ENCODE data around the gene EPN2.

EPN2 gene

GRCh38 chr17:19298569-19299213 is 61.5 kb downstream of the EPN2 start:
- no peak for TF ChIP-seq CTCF (IDR thresholded peaks at IDR 0.05; ENCODE audit: extremely low read depth, missing control alignments)
- no peak for DNase-seq (ENCODE audit: low spot score)

GRCh38 chr17:19299214-19299747 is 62.1 kb downstream of the EPN2 start:
- DNase-seq (ENCODE audit: low spot score), result no peak
- TF ChIP-seq CTCF (IDR thresholded peaks at IDR 0.05; ENCODE audit: extremely low read depth, missing control alignments), result no peak

GRCh38 chr17:19299866-19300265 is 62.7 kb downstream of the EPN2 start:
- DNase-seq (ENCODE audit: low spot score), result no peak
- TF ChIP-seq CTCF (IDR thresholded peaks at IDR 0.05; ENCODE audit: extremely low read depth, missing control alignments), result no peak

GRCh38 chr17:19301274-19301951 is 64.2 kb downstream of the EPN2 start:
- no peak for TF ChIP-seq CTCF (IDR thresholded peaks at IDR 0.05; ENCODE audit: extremely low read depth, missing control alignments)
- DNase-seq (ENCODE audit: low spot score), result no peak

- DNase-seq (ENCODE audit: low spot score), result no peak
- no peak for TF ChIP-seq CTCF (IDR thresholded peaks at IDR 0.05; ENCODE audit: extremely low read depth, missing control alignments)
Observed at GRCh38 chr17:19301973-19302372, 64.8 kb downstream of the EPN2 start.

GRCh38 chr17:19302791-19303331 is 65.7 kb downstream of the EPN2 start:
- no peak for TF ChIP-seq CTCF (IDR thresholded peaks at IDR 0.05; ENCODE audit: extremely low read depth, missing control alignments)
- no peak for DNase-seq (ENCODE audit: low spot score)

- DNase-seq (ENCODE audit: low spot score), result no peak
- TF ChIP-seq CTCF (IDR thresholded peaks at IDR 0.05; ENCODE audit: extremely low read depth, missing control alignments), result no peak
Observed at GRCh38 chr17:19303367-19303776, 66.2 kb downstream of the EPN2 start.
